Breast epithelium (tissue), 3 donors: ENCODE results near the gene SUCLG1.

Experiments
- CTCF ChIP-seq, 3 donors: fragments of 450-650 bp; IDR thresholded peaks; one replicate each; pipeline ENCODE4 v1.5.1; 2016 to 2017; ENCODE audit warnings: antibody characterized with exemption in 3 of 3, mild to moderate bottlenecking in 3 of 3, moderate library complexity in 3 of 3
- POLR2A ChIP-seq: fragments of 450-650 bp; IDR thresholded peaks from one replicate; pipeline ENCODE4 v1.6.1; 2016; ENCODE audit warnings: antibody characterized with exemption, mild to moderate bottlenecking, moderate library complexity

GRCh38 chr2:84375020-84375419 is 84.1 kb downstream of the SUCLG1 start:
- TF ChIP-seq CTCF (IDR thresholded peaks at IDR 0.05) (no peak), POLR2A (no peak)
